Keratinocyte (primary cell): Measurements from ENCODE around the gene STAB2. TPM values are rescaled to one million over a fixed set of nuclear protein-coding genes. Genes with fewer than 3 reads are reported as not detected.

Experiments
- DNase-seq: peaks from one replicate; pipeline ENCODE4 v3.0.0-alpha.2; 2011; ENCODE audit warnings: low read depth, missing footprints, low spot score
- FAIRE-seq: peaks from 2 replicates; lab custom pipeline; 2011; peaks lifted over from hg19 to GRCh38; lab: Jason Lieb, UNC
- H2AFZ ChIP-seq: 2 replicates; pipeline ENCODE4 v1.6.0; 2012; ENCODE audit warnings: low read length, control low read depth, inconsistent platforms; ENCODE audit not compliant: control insufficient read depth
- H3K27ac ChIP-seq: 2 replicates; pipeline ENCODE4 v1.5.1; 2011; ENCODE audit warnings: low read length; ENCODE audit not compliant: control insufficient read depth, insufficient read depth
- H3K27me3 ChIP-seq: 3 replicates; pipeline ENCODE4 v1.6.0; 2011; ENCODE audit warnings: low read length; ENCODE audit not compliant: control insufficient read depth, insufficient read depth; ENCODE audit errors: extremely low read depth
- H3K36me3 ChIP-seq, 2 experiments: 2 replicates in 1 of 2; 3 replicates in 1 of 2; pipeline ENCODE4 v1.5.1; 2011; ENCODE audit warnings: low read length in 2 of 2, mild to moderate bottlenecking in 1 of 2; ENCODE audit not compliant: control insufficient read depth in 2 of 2, insufficient read depth in 2 of 2; ENCODE audit errors: extremely low read depth in 1 of 2
- H3K4me1 ChIP-seq: 3 replicates; pipeline ENCODE4 v1.5.1; 2011; ENCODE audit warnings: low read length; ENCODE audit not compliant: control insufficient read depth, insufficient read depth; ENCODE audit errors: extremely low read depth
- H3K4me2 ChIP-seq: 3 replicates; pipeline ENCODE4 v1.6.0; 2011; ENCODE audit warnings: low read depth, low read length; ENCODE audit not compliant: control insufficient read depth, insufficient read depth; ENCODE audit errors: extremely low read depth
- H3K4me3 ChIP-seq, 3 experiments: fragments of 200-600 bp in 1 of 3; sonication (generic) in 1 of 3; 2 replicates in 2 of 3; 3 replicates in 1 of 3; pipeline ENCODE4 v1.5.1; 2011 to 2016; ENCODE audit warnings: low read length in 3 of 3, mild to moderate bottlenecking in 3 of 3, control low read depth in 2 of 3, inconsistent platforms in 1 of 3, low read depth in 1 of 3, mixed read lengths in 1 of 3, mixed run types in 1 of 3, moderate library complexity in 1 of 3; ENCODE audit not compliant: control insufficient read depth in 2 of 3, insufficient read depth in 2 of 3; ENCODE audit errors: extremely low read depth in 1 of 3
- H3K79me2 ChIP-seq: 2 replicates; pipeline ENCODE4 v1.6.0; 2012; ENCODE audit warnings: low read length; ENCODE audit not compliant: control insufficient read depth, insufficient read depth
- H3K9ac ChIP-seq: 3 replicates; pipeline ENCODE4 v1.6.0; 2011; ENCODE audit warnings: low read length; ENCODE audit not compliant: control insufficient read depth, insufficient read depth; ENCODE audit errors: extremely low read depth
- H3K9me1 ChIP-seq: 3 replicates; pipeline ENCODE4 v1.6.0; 2011; ENCODE audit warnings: low read length; ENCODE audit not compliant: control insufficient read depth, insufficient read depth; ENCODE audit errors: extremely low read depth
- H3K9me3 ChIP-seq: 2 replicates; pipeline ENCODE4 v1.5.1; 2012; ENCODE audit warnings: low read depth, low read length; ENCODE audit not compliant: control insufficient read depth
- H4K20me1 ChIP-seq: 3 replicates; pipeline ENCODE4 v1.6.0; 2011; ENCODE audit warnings: low read length; ENCODE audit not compliant: control insufficient read depth, insufficient read depth; ENCODE audit errors: extremely low read depth
- CTCF ChIP-seq, 3 experiments: IDR thresholded peaks in 1 of 3; conservative IDR thresholded peaks in 1 of 3; optimal IDR thresholded peaks in 1 of 3; 2 replicates in 2 of 3; 3 replicates in 1 of 3; pipeline versions ENCODE3 to v1.5.1; 2011; ENCODE audit warnings: low read length in 3 of 3, mild to moderate bottlenecking in 3 of 3, moderate library complexity in 2 of 3, control low read depth in 1 of 3, inconsistent platforms in 1 of 3; ENCODE audit not compliant: insufficient read depth in 2 of 3; ENCODE audit errors: extremely low read depth in 1 of 3
- EZH2 ChIP-seq: IDR thresholded peaks from one replicate; pipeline ENCODE4 v1.6.1; 2012; ENCODE audit warnings: inconsistent platforms, mild to moderate bottlenecking, low read length, moderate library complexity
- dilution Hi-C: fragments of 300-500 bp; cut with MboI; formaldehyde crosslinking; loops from one replicate; pipeline ENCODE4 v1.7.0; 2020; ENCODE audit warnings: low sequenced_read_pairs; ENCODE audit not compliant: extremely low pct_ligation_motif_present
- polyA plus RNA-seq, 5 experiments: library from polyadenylated mRNA; depleted of rRNA in 3 of 5; stranded (reverse) in 3 of 5; stranded (forward) in 1 of 5; unstranded in 1 of 5; fragments of >200 nt; gene quantifications; 1 replicate in 1 of 5; 2 replicates in 3 of 5; 3 replicates in 1 of 5; pipeline versions ENCODE4 v1.2.1 to v1.2.3, GENCODE V29; 2011 to 2012; ENCODE audit warnings: missing spikeins in 2 of 5, low read depth in 1 of 5, low replicate concordance in 1 of 5

Gene STAB2
- polyA plus RNA-seq, 1 donor (not counting 4 experiments of a cell fraction or from before 2014, with no cell fraction given) = not detected

- no peaks in the 10 kb centered on the region for H3K4me1 ChIP-seq
- H4K20me1 ChIP-seq = no peaks in the 10 kb centered on the region
- no peak overlapping the region for H3K4me3 ChIP-seq
- H3K36me3 ChIP-seq = peaks cover 24 to 39% of the 10 kb centered on the region in 2 experiments
- no peaks in the 10 kb centered on the region for H3K9me1 ChIP-seq
- H3K27ac ChIP-seq = no peak overlapping the region
- no peak overlapping the region for H3K4me2 ChIP-seq
- H3K27me3 ChIP-seq = no peaks in the 10 kb centered on the region
- no peak for TF ChIP-seq EZH2
- peak in 2 of 3 experiments; percentile 37 to 48 for TF ChIP-seq CTCF (optimal IDR thresholded peaks at IDR 0.05 in 1 of 3, IDR thresholded peaks at IDR 0.05 in 1 of 3, conservative IDR thresholded peaks at IDR 0.05 in 1 of 3; ENCODE audit: extremely low read depth in 1 of 3, insufficient read depth in 2 of 3, low read length in 3 of 3)
- no peak for FAIRE-seq
- no peak overlapping the region for H2AFZ ChIP-seq
- H3K9ac ChIP-seq = no peak overlapping the region
- no peaks in the 10 kb centered on the region for H3K9me3 ChIP-seq
- dilution Hi-C loops = no loop called here
- H3K79me2 ChIP-seq = no peaks in the 10 kb centered on the region
- no peak for DNase-seq
Measured at GRCh38 chr12:103783744-103784664, 196.9 kb downstream of the STAB2 start.

- no peak for FAIRE-seq
- Histone ChIP-seq H3K4me1 (no peaks in the 10 kb centered on the region), H3K27me3 (no peaks in the 10 kb centered on the region), H3K9me3 (no peaks in the 10 kb centered on the region), H3K9me1 (no peaks in the 10 kb centered on the region), H3K9ac (no peak overlapping the region), H2AFZ (no peak overlapping the region), H3K27ac (no peak overlapping the region), H3K79me2 (no peaks in the 10 kb centered on the region), H3K4me2 (no peak overlapping the region), H4K20me1 (no peaks in the 10 kb centered on the region), H3K36me3 (peaks cover 15 to 27% of the 10 kb centered on the region in 2 experiments), H3K4me3 (no peak overlapping the region)
- DNase-seq = no peak
- TF ChIP-seq CTCF (optimal IDR thresholded peaks at IDR 0.05 in 1 of 3, IDR thresholded peaks at IDR 0.05 in 1 of 3, conservative IDR thresholded peaks at IDR 0.05 in 1 of 3; ENCODE audit: extremely low read depth in 1 of 3, insufficient read depth in 2 of 3, low read length in 3 of 3) = no peak
- no peak for TF ChIP-seq EZH2
- dilution Hi-C loops = no loop called here
Measured at GRCh38 chr12:103785243-103786031, 198.4 kb downstream of the STAB2 start.
